Measurements from ENCODE around the gene SUMO1.

The SUMO1 gene

GRCh38 chr2:202158796-202159195 is 79.6 kb downstream of the SUMO1 start:
- no peak overlapping the region for H3K27ac ChIP-seq

DNA sequence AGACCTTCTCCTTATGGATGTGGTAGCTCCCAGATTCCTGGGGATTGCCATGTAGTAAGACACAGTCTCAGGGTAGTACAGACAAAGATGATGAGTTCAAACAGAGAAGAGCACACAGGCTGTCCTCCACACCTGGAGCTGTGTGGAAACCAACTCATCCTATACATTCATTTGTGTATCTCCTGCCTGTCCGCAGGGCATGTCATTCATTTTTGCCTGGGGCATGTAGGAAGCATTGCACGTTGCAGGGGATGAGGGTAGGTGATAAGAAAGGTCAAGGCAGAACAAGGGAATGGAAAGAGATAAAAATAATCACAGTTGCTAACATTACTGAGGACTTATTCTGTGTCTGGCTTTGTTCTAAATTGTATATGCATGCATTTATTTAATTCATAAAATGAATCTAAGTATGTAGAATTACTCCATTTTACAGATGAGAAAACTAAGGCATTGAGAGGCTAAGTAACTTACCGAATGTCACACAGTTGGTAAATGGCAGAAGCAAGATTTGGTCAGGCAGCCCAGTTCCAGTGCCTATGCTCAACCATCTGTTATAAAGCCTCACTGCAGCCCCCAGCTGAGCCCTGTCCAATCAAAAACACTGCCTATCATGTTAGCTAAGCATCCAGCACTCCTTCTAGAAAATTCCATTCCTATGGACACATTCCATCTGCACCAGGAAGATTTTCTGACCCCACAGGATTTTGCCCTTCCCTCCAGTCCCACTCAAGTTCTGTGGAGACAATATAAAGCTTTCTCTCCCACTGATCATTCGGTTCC is 81.0 kb downstream of the SUMO1 start:
- Histone ChIP-seq H3K4me3 (ENCODE audit: low read depth, low read length) (no peak overlapping the region), H3K9me3 (ENCODE audit: control insufficient read depth, low read length) (no peaks in the 10 kb centered on the region), H3K36me3 (ENCODE audit: control insufficient read depth, insufficient read depth, low read length) (no peaks in the 10 kb centered on the region), H2AFZ (no peak overlapping the region), H3K4me2 (ENCODE audit: low read length) (no peak overlapping the region), H3K27me3 (ENCODE audit: control insufficient read depth, insufficient read depth, low read length) (no peaks in the 10 kb centered on the region), H3K79me2 (no peaks in the 10 kb centered on the region), H3K27ac (no peak overlapping the region), H3K4me1 (no peaks in the 10 kb centered on the region), H3K9ac (no peak overlapping the region)
- TF ChIP-seq, protein P1, sequence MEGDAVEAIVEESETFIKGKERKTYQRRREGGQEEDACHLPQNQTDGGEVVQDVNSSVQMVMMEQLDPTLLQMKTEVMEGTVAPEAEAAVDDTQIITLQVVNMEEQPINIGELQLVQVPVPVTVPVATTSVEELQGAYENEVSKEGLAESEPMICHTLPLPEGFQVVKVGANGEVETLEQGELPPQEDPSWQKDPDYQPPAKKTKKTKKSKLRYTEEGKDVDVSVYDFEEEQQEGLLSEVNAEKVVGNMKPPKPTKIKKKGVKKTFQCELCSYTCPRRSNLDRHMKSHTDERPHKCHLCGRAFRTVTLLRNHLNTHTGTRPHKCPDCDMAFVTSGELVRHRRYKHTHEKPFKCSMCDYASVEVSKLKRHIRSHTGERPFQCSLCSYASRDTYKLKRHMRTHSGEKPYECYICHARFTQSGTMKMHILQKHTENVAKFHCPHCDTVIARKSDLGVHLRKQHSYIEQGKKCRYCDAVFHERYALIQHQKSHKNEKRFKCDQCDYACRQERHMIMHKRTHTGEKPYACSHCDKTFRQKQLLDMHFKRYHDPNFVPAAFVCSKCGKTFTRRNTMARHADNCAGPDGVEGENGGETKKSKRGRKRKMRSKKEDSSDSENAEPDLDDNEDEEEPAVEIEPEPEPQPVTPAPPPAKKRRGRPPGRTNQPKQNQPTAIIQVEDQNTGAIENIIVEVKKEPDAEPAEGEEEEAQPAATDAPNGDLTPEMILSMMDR (IDR thresholded peaks at IDR 0.05) = no peak

More at GRCh38 chr2:202158796-202159195, 79.6 kb downstream of the SUMO1 start:
- Histone ChIP-seq H2AFZ (no peak overlapping the region), H3K36me3 (ENCODE audit: control insufficient read depth, insufficient read depth, low read length) (no peaks in the 10 kb centered on the region), H3K9me3 (ENCODE audit: control insufficient read depth, low read length) (no peaks in the 10 kb centered on the region), H3K4me1 (no peaks in the 10 kb centered on the region), H3K27me3 (ENCODE audit: control insufficient read depth, insufficient read depth, low read length) (no peaks in the 10 kb centered on the region), H3K79me2 (no peaks in the 10 kb centered on the region), H3K9ac (no peak overlapping the region), H3K4me2 (ENCODE audit: low read length) (no peak overlapping the region), H3K4me3 (ENCODE audit: low read depth, low read length) (no peak overlapping the region)
- TF ChIP-seq, protein P1 (IDR thresholded peaks at IDR 0.05) = no peak
